ENCODE results near the gene GOLGA7B. TPM values are rescaled to one million over a fixed set of nuclear protein-coding genes. Genes with fewer than 3 reads are reported as not detected.

Gene GOLGA7B
- total RNA-seq, 4 donors from 2014 or later = 0.19 to 1.6 (median 0.57) TPM

DNA sequence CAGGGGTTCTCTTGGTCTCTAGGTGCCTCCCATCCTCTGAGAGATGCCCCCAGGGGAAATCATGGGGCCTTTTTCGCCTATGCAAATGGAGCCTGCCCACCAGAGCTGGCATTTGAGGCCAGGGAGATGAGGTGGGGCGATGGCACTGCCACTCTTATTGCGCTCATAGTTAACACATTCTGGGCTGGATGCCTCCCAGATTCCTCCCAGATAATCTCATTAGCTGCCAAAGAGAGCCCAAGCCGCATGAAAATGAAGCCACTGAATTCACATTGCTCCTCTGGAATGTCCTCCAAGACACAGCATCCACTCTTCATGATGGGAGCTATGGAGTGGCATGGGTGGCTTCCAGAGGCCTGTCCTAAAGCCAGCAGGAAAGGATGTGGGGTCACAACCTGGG, 61.0 kb downstream of the GOLGA7B start:
- TF ChIP-seq, protein P1, sequence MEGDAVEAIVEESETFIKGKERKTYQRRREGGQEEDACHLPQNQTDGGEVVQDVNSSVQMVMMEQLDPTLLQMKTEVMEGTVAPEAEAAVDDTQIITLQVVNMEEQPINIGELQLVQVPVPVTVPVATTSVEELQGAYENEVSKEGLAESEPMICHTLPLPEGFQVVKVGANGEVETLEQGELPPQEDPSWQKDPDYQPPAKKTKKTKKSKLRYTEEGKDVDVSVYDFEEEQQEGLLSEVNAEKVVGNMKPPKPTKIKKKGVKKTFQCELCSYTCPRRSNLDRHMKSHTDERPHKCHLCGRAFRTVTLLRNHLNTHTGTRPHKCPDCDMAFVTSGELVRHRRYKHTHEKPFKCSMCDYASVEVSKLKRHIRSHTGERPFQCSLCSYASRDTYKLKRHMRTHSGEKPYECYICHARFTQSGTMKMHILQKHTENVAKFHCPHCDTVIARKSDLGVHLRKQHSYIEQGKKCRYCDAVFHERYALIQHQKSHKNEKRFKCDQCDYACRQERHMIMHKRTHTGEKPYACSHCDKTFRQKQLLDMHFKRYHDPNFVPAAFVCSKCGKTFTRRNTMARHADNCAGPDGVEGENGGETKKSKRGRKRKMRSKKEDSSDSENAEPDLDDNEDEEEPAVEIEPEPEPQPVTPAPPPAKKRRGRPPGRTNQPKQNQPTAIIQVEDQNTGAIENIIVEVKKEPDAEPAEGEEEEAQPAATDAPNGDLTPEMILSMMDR (IDR thresholded peaks at IDR 0.05) = no peak
- DNase-seq (ENCODE audit: low spot score) (no peak), ATAC-seq (ENCODE audit: low FRiP score) (no peak)

DNA sequence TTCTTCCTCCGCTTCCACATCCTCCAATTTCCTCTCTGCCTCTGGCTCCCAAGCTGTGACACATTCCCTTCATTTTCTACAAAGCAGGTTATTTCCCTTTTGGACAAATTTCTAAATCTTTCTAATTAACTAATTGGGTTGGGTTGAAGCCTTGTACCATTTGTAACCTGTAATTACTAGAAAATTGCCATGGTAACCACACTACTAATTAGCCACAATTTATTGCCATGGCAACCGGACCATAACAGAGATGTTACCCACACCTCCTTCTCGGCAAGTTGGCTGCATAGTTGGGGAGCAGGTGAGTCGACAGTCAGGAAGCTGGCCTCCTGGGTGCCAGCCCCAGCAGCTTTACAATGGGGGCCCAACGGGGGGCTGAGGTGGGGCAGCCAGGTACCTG, 61.6 kb downstream of the GOLGA7B start:
- no peak for ATAC-seq (ENCODE audit: low FRiP score)
- no peak for DNase-seq (ENCODE audit: low spot score)
- TF ChIP-seq, protein P1 (IDR thresholded peaks at IDR 0.05) = no peak

DNA sequence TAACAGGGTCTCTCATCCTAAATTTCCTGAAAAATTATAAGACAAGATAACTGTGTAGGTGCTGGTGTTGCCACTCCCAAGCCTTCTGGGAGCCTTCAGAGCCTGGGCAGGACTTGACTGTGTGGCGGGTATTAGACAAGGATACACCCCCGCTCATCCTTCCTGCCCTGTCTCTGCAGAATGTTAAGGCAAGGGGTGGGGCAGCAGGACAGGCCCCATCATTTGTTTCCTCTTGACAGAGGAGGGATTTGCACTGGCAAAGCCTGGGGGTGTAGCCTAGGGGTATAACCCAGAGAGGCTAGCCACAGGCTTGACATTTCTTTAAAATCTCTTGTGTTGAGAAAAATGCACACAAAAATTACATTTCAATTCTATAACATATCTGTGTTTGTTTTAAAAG, 63.5 kb downstream of the GOLGA7B start:
- DNase-seq (ENCODE audit: low spot score) (no peak), ATAC-seq (ENCODE audit: low FRiP score) (no peak)
- TF ChIP-seq, protein P1 (IDR thresholded peaks at IDR 0.05) = no peak

DNA sequence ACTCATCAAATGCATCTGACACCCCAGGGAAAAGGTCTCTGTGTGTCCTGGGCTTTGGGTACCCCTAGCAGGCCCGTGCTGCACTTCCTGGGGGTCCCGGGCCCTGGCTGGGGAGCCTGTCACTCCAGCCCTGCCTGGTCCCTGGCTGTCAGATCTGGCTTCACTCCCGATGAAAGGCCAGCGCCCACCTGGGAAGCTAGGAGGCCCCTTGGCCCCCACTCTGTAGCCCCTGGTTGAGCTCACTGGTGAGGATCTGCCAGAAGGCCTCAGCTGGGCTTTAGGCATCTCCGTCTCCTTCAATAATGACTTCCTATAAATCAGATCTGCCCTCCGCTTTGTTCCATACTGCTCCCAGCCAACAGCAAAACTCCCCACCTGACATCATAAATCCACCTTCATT, 64.0 kb downstream of the GOLGA7B start:
- DNase-seq (ENCODE audit: low spot score) (no peak), ATAC-seq (ENCODE audit: low FRiP score) (no peak)
- TF ChIP-seq, protein P1 (IDR thresholded peaks at IDR 0.05) = no peak

DNA sequence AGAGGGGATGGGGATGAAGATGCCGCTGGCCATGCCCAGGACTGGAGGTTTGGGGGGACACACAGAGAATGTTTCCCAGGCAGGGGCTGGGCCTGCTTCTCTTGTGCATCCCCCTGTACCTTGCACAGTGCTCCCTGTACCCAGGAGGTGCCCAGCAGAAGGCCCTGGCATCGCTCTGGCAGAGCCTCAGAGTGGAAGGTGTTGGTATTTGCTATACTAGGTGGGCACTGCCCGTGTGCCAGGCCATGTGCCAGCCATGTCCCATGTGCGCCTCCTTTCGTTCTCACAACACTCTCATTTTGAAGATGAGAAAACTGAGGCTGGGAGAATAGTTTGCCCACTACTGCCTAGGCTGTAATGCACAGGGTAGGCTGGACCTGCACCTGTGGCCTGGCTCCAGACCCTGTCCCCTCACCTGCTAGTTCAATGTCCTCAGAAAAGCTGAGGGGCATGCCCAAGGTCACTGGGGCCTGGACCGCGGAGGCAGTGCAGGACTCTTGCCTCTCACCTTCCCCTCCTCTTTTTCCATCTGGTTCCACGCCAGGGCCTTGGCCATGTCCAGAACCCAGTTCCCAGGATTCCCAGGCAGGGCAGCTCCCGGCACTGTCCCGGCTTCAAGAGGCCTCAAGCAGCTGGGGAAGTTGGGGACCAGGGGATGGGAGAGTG, 64.7 kb downstream of the GOLGA7B start:
- TF ChIP-seq, protein P1 (IDR thresholded peaks at IDR 0.05) = no peak
- no peak for ATAC-seq (ENCODE audit: low FRiP score)
- DNase-seq (ENCODE audit: low spot score) = no peak

DNA sequence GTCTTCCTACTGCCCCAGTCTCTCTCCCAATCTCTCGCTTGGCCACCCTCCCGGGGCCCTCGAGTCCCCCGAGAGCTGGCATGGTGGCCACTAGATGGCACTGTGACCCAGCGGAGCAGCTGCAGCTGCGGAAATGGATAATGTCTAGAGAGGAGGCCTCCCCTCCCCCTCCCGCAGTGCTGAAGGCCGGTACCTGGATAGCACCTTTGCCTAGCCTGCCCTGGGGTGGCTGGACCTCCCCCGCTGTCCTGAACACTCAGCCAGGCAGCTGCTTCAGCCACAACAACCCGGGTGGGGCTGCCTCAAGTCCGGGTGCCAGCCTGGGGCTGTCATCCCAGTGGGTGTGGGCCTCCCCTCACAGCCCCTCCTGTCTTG, 65.2 kb downstream of the GOLGA7B start:
- TF ChIP-seq, protein P1 (IDR thresholded peaks at IDR 0.05) = peak in 1 of 3 donors; percentile 16
- peak; percentile 64 for DNase-seq (ENCODE audit: low spot score)
- ATAC-seq (ENCODE audit: low FRiP score) = peak; percentile 65

DNA sequence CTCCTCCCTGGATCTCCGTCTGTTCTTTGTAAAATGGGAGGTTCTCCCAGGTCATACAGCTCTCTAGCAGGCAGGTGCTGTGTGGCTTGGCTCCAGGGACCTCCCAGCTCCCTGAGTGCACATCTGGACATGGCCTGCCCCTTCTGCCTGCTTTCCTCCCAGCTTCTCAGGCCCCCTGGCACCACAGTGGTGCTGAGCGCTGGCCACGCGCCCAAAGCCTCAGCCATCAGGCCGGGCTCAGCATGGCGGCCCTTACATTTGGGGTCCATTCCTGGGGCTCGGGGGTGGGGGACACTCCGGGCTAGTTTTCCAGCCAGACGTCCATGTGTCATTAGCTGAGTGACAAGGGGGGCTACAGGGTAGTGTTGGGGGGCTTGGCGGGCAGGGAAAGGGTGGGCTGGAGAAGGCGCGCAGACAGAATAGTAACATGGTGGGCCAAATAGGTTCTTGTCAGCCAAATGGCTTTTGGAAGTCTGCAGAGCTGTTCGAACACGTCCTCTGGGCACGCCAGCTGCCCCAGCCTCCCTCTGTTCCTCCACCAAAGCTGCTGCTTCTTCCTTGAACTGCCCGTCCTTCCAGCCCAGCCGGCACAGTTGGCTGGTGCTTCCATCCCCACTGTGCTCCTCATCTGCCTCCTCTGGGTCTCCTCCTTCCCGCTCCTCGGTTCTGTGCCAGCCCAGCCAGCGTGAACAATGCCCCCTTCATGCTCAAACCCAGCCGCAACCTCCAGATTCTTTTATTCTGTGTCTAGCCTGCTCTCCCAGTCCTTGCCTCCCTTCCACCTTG, 65.9 kb downstream of the GOLGA7B start:
- ATAC-seq (ENCODE audit: low FRiP score) = no peak
- TF ChIP-seq, protein P1 (IDR thresholded peaks at IDR 0.05) = no peak
- DNase-seq (ENCODE audit: low spot score) = no peak

Data from omental fat pad (tissue), 4 donors.